Esophagus muscularis mucosa (tissue), 4 donors: ENCODE results near the gene TFF2. TPM values are rescaled to one million over a fixed set of nuclear protein-coding genes. Genes with fewer than 3 reads are reported as not detected.

Experiments
- DNase-seq: peaks from one replicate; pipeline ENCODE4 v3.0.0-alpha.2; 2017; ENCODE audit errors: extremely low spot score
- H3K27ac ChIP-seq, 4 donors: fragments of 200-600 bp; sonication (generic); replicated peaks in 1 of 4; 1 replicate in 3 of 4; 2 replicates in 1 of 4; pipeline ENCODE4 v1.5.1; 2016 to 2019; ENCODE audit warnings: mild to moderate bottlenecking in 1 of 4
- H3K27me3 ChIP-seq, 4 donors: fragments of 200-600 bp; sonication (generic); one replicate each; pipeline versions ENCODE4 v1.5.1 to v1.6.0; 2016 to 2019
- H3K36me3 ChIP-seq, 4 donors: fragments of 200-600 bp; sonication (generic); one replicate each; pipeline ENCODE4 v1.5.1; 2016 to 2019
- H3K4me1 ChIP-seq, 4 donors: fragments of 200-600 bp; sonication (generic); one replicate each; pipeline ENCODE4 v1.5.1; 2016 to 2019
- H3K4me3 ChIP-seq, 4 donors: fragments of 200-600 bp; sonication (generic); 1 replicate in 2 of 4; 2 replicates in 2 of 4; pipeline ENCODE4 v1.5.1; 2016 to 2019; ENCODE audit warnings: mild to moderate bottlenecking in 4 of 4, moderate library complexity in 1 of 4
- H3K9me3 ChIP-seq, 4 donors: fragments of 200-600 bp; sonication (generic); 1 replicate in 3 of 4; 2 replicates in 1 of 4; pipeline ENCODE4 v1.5.1; 2016 to 2019
- CTCF ChIP-seq, 3 experiments: fragments of 200-600 bp in 2 of 3; fragments of 450-650 bp in 1 of 3; sonication (generic) in 2 of 3; IDR thresholded peaks; one replicate each; pipeline ENCODE4 v1.5.1; 2017 to 2019; ENCODE audit warnings: antibody characterized with exemption in 3 of 3, mild to moderate bottlenecking in 2 of 3, moderate library complexity in 1 of 3
- EP300 ChIP-seq: sonication (generic); formaldehyde crosslinking; IDR thresholded peaks from one replicate; pipeline ENCODE4 v1.6.1; 2017; ENCODE audit warnings: antibody characterized with exemption
- POLR2A ChIP-seq: fragments of 450-650 bp; IDR thresholded peaks from one replicate; pipeline ENCODE4 v1.6.1; 2017; ENCODE audit warnings: antibody characterized with exemption, moderate library complexity, mild to moderate bottlenecking, low read depth
- POLR2AphosphoS5 ChIP-seq, 2 donors: sonication (generic); formaldehyde crosslinking; IDR thresholded peaks; one replicate each; pipeline ENCODE4 v1.6.1; 2017; ENCODE audit warnings: antibody characterized with exemption in 2 of 2
- WGBS: methylation state at CpG from one replicate; pipeline ENCODE4 v1.1.5; 2018; 5-methylcytosine and 5-hydroxymethylcytosine counted together
- intact Hi-C: fragments of 100-400 bp; cut with DNase I; formaldehyde crosslinking; loops from one replicate; pipeline ENCODE4 v1.15.1; 2023
- total RNA-seq, 4 donors: library from RNA; depleted of rRNA; stranded (reverse); fragments of >200 nt; gene quantifications; one replicate each; pipeline versions ENCODE4 v1.1.0 to v1.2.1, GENCODE V29; 2016

The TFF2 gene
- total RNA-seq, 4 donors from 2014 or later = not detected

DNA sequence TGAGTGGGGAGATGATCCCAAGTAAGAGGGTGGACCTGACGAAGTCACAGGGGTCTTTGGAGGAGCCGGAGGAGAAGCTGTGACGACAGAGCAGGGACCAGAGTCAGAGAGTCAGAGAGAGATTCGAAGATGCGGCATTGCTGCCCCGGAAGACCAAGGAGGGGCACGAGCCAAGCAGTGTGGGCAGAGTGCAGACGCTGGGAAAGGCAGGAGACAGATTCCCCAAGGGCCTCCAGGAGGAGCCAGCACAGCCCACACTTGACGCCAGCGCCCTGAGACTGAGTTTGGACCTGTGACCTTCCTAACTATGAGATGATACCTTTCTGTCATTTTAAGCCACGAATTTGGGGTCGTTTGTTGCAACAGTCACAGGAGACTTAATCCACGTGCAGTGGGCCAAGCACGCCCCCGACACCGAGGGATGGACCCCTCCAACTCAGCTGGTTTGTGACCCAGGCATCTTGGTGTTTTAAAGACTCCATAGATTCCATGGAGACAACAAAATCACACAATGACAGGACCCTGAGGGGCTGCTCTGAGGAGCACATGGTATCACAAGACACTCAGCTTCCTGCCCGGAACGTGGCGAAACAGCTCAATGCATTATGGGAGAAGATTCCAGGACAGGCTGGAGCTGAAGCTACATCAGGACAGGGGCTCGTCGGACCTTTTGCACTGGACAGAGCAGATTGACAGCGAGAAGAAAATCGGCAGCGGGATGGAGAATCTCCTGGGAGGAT is 26.6 kb upstream of the TFF2 start:
- DNase-seq = no peak
- no peaks in the 10 kb centered on the region for H3K4me1 ChIP-seq
- WGBS = 89% methylated on average over 15 of the region's 24 CpGs
- no peaks in the 10 kb centered on the region for H3K36me3 ChIP-seq
- H3K27me3 ChIP-seq = peaks cover 0 to 40% (median 0%) of the 10 kb centered on the region in 4 donors
- H3K27ac ChIP-seq = no peak overlapping the region
- H3K9me3 ChIP-seq = peaks cover 0 to 11% (median 8%) of the 10 kb centered on the region in 4 donors
- TF ChIP-seq EP300 = no peak
- TF ChIP-seq CTCF (IDR thresholded peaks at IDR 0.05) = no peak
- no peak for TF ChIP-seq POLR2AphosphoS5 (IDR thresholded peaks at IDR 0.05)
- no peak for TF ChIP-seq POLR2A
- intact Hi-C loops = no loop called here
- no peak overlapping the region for H3K4me3 ChIP-seq

- WGBS = 80% methylated on average over 29 of the region's 32 CpGs
- no peak for TF ChIP-seq POLR2A
- TF ChIP-seq CTCF (IDR thresholded peaks at IDR 0.05) = no peak
- TF ChIP-seq EP300 = no peak
- no peak for TF ChIP-seq POLR2AphosphoS5 (IDR thresholded peaks at IDR 0.05)
- DNase-seq = no peak
Observed at GRCh38 chr21:42376338-42376982, 25.7 kb upstream of the TFF2 start.

DNA sequence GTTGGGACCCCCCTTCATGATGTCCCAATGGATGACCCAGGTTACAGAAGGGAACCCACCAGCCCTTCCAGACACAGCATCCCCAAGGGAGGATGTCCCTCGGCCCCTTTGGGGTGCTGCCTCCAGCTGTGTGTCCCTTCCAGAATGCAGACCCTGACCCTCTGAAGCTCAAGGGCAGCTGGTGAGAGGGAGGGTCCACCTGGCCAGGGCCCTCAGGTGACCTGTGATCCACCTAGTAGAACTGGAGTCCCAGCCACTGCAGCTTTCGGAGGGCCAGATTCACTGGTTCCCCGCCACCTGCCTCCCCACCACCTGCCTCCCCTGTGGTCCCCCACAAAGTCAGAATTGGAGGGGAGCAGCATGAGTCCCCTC is 25.2 kb upstream of the TFF2 start:
- Histone ChIP-seq H3K4me3 (no peak overlapping the region), H3K27ac (no peak overlapping the region), H3K4me1 (no peaks in the 10 kb centered on the region), H3K36me3 (no peaks in the 10 kb centered on the region), H3K27me3 (peaks cover 0 to 44% (median 0%) of the 10 kb centered on the region in 4 donors), H3K9me3 (no peaks in the 10 kb centered on the region)
- intact Hi-C loops = no loop called here
- TF ChIP-seq CTCF (IDR thresholded peaks at IDR 0.05) (no peak), POLR2AphosphoS5 (IDR thresholded peaks at IDR 0.05) (no peak), POLR2A (no peak), EP300 (no peak)
- no peak for DNase-seq
- WGBS = no CpG with 5 or more reads among the region's 3 CpGs

More at GRCh38 chr21:42376338-42376982, 25.7 kb upstream of the TFF2 start:
- H3K27me3 ChIP-seq = peaks cover 0 to 40% (median 0%) of the 10 kb centered on the region in 4 donors
- H3K36me3 ChIP-seq = no peaks in the 10 kb centered on the region
- no peaks in the 10 kb centered on the region for H3K4me1 ChIP-seq
- H3K4me3 ChIP-seq = no peak overlapping the region
- peaks cover 0 to 2% (median 0%) of the 10 kb centered on the region in 4 donors for H3K9me3 ChIP-seq
- intact Hi-C loops = no loop called here
- no peak overlapping the region for H3K27ac ChIP-seq

- DNase-seq = no peak
- intact Hi-C loops = no loop called here
- H3K36me3 ChIP-seq = no peaks in the 10 kb centered on the region
- H3K9me3 ChIP-seq = no peaks in the 10 kb centered on the region
- 100% methylated on average over 1 of the region's 11 CpGs for WGBS
- H3K4me1 ChIP-seq = no peaks in the 10 kb centered on the region
- H3K4me3 ChIP-seq = no peak overlapping the region
- H3K27me3 ChIP-seq = peaks cover 0 to 48% (median 0%) of the 10 kb centered on the region in 4 donors
- TF ChIP-seq POLR2A (no peak), POLR2AphosphoS5 (IDR thresholded peaks at IDR 0.05) (no peak), CTCF (IDR thresholded peaks at IDR 0.05) (no peak), EP300 (no peak)
- no peak overlapping the region for H3K27ac ChIP-seq
Observed at GRCh38 chr21:42375506-42375905, 24.7 kb upstream of the TFF2 start.
